Right atrium auricular region (tissue), 2 donors: ENCODE data around the gene UTS2R. TPM values are rescaled to one million over a fixed set of nuclear protein-coding genes. Genes with fewer than 3 reads are reported as not detected.

Source experiments
- DNase-seq: peaks from one replicate; pipeline ENCODE4 v3.0.0-alpha.2; 2019; ENCODE audit warnings: low spot score
- H3K27ac ChIP-seq, 2 donors: fragments of 200-600 bp; sonication (generic); 1 replicate in 1 of 2; 2 replicates in 1 of 2; pipeline ENCODE4 v1.5.1; 2016 to 2019
- H3K27me3 ChIP-seq, 2 donors: fragments of 200-600 bp; sonication (generic); one replicate each; pipeline versions ENCODE4 v1.5.1 to v1.6.0; 2017 to 2019
- H3K36me3 ChIP-seq: fragments of 200-600 bp; sonication (generic); one replicate; pipeline ENCODE4 v1.5.1; 2016
- H3K4me1 ChIP-seq, 2 donors: fragments of 200-600 bp; sonication (generic); one replicate each; pipeline versions ENCODE4 v1.5.1 to v1.6.0; 2017 to 2019
- H3K4me3 ChIP-seq, 2 donors: fragments of 200-600 bp; sonication (generic); 1 replicate in 1 of 2; 2 replicates in 1 of 2; pipeline ENCODE4 v1.5.1; 2017 to 2019; ENCODE audit warnings: mild to moderate bottlenecking in 1 of 2, moderate library complexity in 1 of 2
- H3K9me3 ChIP-seq, 2 donors: fragments of 200-600 bp; sonication (generic); one replicate each; pipeline ENCODE4 v1.5.1; 2019
- total RNA-seq, 2 donors: library from RNA; depleted of rRNA; stranded (reverse); fragments of >200 nt; gene quantifications; one replicate each; pipeline ENCODE4 v1.1.0, GENCODE V29; 2016
- TF ChIP-seq, protein P1 (sequence below), 2 donors: fragments of 200-600 bp; sonication (generic); IDR thresholded peaks; one replicate each; pipeline ENCODE4 v1.5.1; 2019; ENCODE audit warnings: antibody characterized with exemption in 2 of 2

The UTS2R gene
- total RNA-seq, 2 donors from 2014 or later = 0.44 to 16.9 TPM

DNA sequence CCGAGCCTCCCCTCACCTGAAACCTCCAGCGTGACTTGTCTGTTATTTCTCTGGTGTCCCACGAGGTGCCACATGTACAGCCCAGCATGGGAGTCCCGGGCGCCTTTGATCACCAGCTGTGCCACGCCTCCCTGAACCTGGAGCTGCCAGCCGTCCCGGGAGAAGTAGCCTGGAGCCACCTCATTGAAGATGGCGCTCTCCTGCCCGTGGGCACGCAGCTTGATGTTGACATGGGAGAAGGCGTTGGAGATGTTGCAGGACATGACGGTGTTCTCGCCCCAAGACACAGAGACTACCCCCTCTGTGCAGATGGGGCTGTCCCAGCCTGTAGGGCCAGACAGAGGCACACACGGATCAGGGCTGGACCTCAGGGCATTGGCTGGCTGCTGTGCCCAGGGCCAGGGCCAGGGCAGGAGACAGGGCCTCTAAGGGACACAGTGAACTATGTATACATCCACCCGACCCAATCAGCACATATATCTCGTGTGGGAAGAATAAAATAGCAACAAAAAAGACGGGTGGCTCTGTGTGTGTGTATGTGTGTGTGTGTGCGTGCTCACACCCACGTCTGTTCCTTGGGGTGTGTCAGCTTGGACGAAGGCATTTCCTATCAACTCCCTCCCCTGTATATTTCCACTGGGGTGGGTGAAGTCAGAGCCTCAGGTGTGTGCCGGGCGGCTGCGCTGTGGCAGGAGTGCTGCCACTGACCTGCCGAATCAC, 46.8 kb upstream of the UTS2R start:
- Histone ChIP-seq H3K27ac (no peak overlapping the region), H3K9me3 (no peaks in the 10 kb centered on the region), H3K36me3 (no peaks in the 10 kb centered on the region), H3K4me1 (peaks cover 0 to 8% of the 10 kb centered on the region in 2 donors), H3K4me3 (no peak overlapping the region), H3K27me3 (no peaks in the 10 kb centered on the region)
- TF ChIP-seq, protein P1, sequence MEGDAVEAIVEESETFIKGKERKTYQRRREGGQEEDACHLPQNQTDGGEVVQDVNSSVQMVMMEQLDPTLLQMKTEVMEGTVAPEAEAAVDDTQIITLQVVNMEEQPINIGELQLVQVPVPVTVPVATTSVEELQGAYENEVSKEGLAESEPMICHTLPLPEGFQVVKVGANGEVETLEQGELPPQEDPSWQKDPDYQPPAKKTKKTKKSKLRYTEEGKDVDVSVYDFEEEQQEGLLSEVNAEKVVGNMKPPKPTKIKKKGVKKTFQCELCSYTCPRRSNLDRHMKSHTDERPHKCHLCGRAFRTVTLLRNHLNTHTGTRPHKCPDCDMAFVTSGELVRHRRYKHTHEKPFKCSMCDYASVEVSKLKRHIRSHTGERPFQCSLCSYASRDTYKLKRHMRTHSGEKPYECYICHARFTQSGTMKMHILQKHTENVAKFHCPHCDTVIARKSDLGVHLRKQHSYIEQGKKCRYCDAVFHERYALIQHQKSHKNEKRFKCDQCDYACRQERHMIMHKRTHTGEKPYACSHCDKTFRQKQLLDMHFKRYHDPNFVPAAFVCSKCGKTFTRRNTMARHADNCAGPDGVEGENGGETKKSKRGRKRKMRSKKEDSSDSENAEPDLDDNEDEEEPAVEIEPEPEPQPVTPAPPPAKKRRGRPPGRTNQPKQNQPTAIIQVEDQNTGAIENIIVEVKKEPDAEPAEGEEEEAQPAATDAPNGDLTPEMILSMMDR (IDR thresholded peaks at IDR 0.05) = no peak
- DNase-seq = no peak

GRCh38 chr17:82325286-82326180, 46.0 kb upstream of the UTS2R start:
- Histone ChIP-seq H3K4me1 (peaks cover 0 to 14% of the 10 kb centered on the region in 2 donors), H3K9me3 (no peaks in the 10 kb centered on the region), H3K4me3 (no peak overlapping the region), H3K36me3 (no peaks in the 10 kb centered on the region), H3K27me3 (no peaks in the 10 kb centered on the region), H3K27ac (no peak overlapping the region)
- DNase-seq = no peak
- TF ChIP-seq, protein P1 (IDR thresholded peaks at IDR 0.05) = no peak

GRCh38 chr17:82327289-82327688, 44.3 kb upstream of the UTS2R start:
- Histone ChIP-seq H3K9me3 (no peaks in the 10 kb centered on the region), H3K4me3 (no peak overlapping the region), H3K27me3 (no peaks in the 10 kb centered on the region), H3K27ac (no peak overlapping the region), H3K36me3 (no peaks in the 10 kb centered on the region), H3K4me1 (peaks cover 0 to 10% of the 10 kb centered on the region in 2 donors)
- TF ChIP-seq, protein P1 (IDR thresholded peaks at IDR 0.05) = no peak
- no peak for DNase-seq

DNA sequence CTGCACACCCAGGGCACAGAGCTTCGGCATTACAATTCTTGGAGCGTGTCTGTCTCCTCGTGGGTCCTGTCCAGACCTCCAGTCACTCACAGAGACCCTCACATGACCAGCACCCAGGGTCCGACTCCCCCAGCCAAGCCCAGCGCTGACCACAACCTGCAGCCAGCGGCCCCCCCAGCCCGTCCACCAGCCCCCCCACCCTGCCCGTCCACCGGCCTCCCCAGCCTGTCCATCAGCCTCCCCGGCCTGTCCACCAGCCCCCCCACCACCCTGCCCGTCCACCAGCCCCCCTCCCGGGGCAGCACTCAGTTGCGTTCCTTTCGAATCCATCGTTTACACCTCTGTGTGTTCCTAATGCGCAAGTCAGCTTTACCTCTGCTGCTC, 43.8 kb upstream of the UTS2R start:
- peaks cover 0 to 15% of the 10 kb centered on the region in 2 donors for H3K4me1 ChIP-seq
- DNase-seq = no peak
- TF ChIP-seq, protein P1 (IDR thresholded peaks at IDR 0.05) = no peak
- H3K27me3 ChIP-seq = no peaks in the 10 kb centered on the region
- H3K36me3 ChIP-seq = no peaks in the 10 kb centered on the region
- H3K27ac ChIP-seq = no peak overlapping the region
- H3K9me3 ChIP-seq = no peaks in the 10 kb centered on the region
- no peak overlapping the region for H3K4me3 ChIP-seq

DNA sequence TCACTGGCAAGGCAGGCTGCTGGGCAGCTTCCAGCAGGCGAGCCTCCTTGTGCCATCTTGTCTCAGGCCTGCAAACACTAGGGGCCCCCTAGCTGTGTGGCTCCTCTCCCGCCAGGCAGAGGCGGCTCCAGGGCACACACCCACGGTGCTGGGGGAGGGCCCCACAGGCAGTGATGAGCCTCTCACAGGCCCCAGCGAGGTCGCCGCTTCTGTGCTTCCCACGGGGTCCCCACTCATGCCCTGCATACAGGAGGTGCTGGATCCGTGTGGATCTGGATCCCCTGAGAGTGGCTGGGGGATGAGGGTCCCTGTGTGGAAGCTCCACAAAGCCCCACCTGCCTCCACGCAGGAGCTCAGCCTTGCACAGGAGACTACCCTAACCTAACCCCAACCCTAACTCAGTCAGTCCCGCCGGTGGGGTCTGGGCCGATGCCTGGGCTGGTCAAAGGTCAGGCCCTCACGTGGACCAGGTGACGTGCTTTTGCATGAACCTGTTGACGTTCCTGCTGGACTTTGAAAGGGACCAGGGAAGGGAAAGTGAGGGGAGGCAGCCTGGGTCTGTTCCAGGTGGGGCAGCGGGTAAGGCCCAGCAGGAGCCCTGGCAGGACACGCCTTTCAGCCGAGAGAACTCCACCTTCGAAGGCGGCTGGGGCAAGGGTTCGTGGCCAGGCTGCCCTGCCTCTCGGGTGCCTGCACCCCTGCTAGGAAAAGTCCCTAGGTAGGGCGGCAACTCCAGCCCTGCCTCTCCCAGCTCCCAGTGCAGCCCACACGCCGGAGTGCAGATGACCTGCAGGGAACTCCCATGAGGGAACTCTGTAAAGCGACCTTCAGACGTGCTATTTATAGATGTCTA, 43.2 kb upstream of the UTS2R start:
- Histone ChIP-seq H3K4me3 (no peak overlapping the region), H3K27ac (no peak overlapping the region), H3K9me3 (no peaks in the 10 kb centered on the region), H3K4me1 (peaks cover 0 to 21% of the 10 kb centered on the region in 2 donors), H3K36me3 (no peaks in the 10 kb centered on the region), H3K27me3 (peaks cover 0 to 3% of the 10 kb centered on the region in 2 donors)
- no peak for DNase-seq
- TF ChIP-seq, protein P1 (IDR thresholded peaks at IDR 0.05) = no peak
